PFSK-1 (cell line): ENCODE results near the gene FBH1.

Source experiments
- FOXP2 ChIP-seq: optimal IDR thresholded peaks from 2 replicates; pipeline ENCODE3; 2011; ENCODE audit warnings: borderline replicate concordance, control low read depth, inconsistent platforms; ENCODE audit not compliant: insufficient read depth; ENCODE audit errors: extremely low read length, extremely low read depth
- POLR2AphosphoS5 ChIP-seq: IDR thresholded peaks from 2 replicates; pipeline ENCODE4 v1.6.1; 2012; ENCODE audit warnings: low read depth, mild to moderate bottlenecking, control low read depth, low read length, moderate library complexity
- TAF1 ChIP-seq: IDR thresholded peaks from 2 replicates; pipeline ENCODE4 v1.6.1; 2012; ENCODE audit warnings: low read length, control low read depth, borderline replicate concordance; ENCODE audit not compliant: insufficient read depth

GRCh38 chr10:5952731-5953385 lies 62.8 kb downstream of the FBH1 start:
- no peak for TF ChIP-seq TAF1
- TF ChIP-seq POLR2AphosphoS5, result no peak
- TF ChIP-seq FOXP2, result no peak
